T-helper 17 cell (primary cell): ENCODE data around the gene KLHL24. TPM values are rescaled to one million over a fixed set of nuclear protein-coding genes. Genes with fewer than 3 reads are reported as not detected.
A peak's percentile ranks its signal among the peaks of the same experiment; 100 is the strongest.
"Not testable (repeated sequence)": the region's sequence is repeated elsewhere in the genome, so short reads cannot be mapped to it uniquely, and the experiment has no call there.

Experiments
- ATAC-seq: fragments of 150-1000 bp; cut with Tn5 transposase; 2 replicates; pipeline ENCODE4 v1.10.0; 2021; ENCODE audit warnings: mild to moderate bottlenecking, moderate library complexity
- DNase-seq, 3 donors: peaks; one replicate each; pipeline versions ENCODE4 v3.0.0 to v3.0.0-alpha.2; 2020 to 2021
- H3K9me3 ChIP-seq: one replicate; pipeline ENCODE4 v1.7.0; 2013; ENCODE audit warnings: low read length, mild to moderate bottlenecking; ENCODE audit not compliant: control insufficient read depth, poor library complexity, severe bottlenecking
- H3K27ac Mint-ChIP-seq: one replicate; pipeline ENCODE4 v1.8.0; 2022; ENCODE audit warnings: mild to moderate bottlenecking, moderate library complexity, mixed read lengths
- H3K27me3 Mint-ChIP-seq: one replicate; pipeline ENCODE4 v1.8.0; 2022; ENCODE audit warnings: mixed read lengths
- H3K36me3 Mint-ChIP-seq: one replicate; pipeline ENCODE4 v1.8.0; 2022; ENCODE audit warnings: low read depth, mixed read lengths
- H3K4me1 Mint-ChIP-seq: one replicate; pipeline ENCODE4 v1.8.0; 2022; ENCODE audit warnings: mild to moderate bottlenecking, mixed read lengths
- H3K4me3 Mint-ChIP-seq: one replicate; pipeline ENCODE4 v1.8.0; 2022; ENCODE audit warnings: mild to moderate bottlenecking, moderate library complexity, mixed read lengths
- total RNA-seq, 4 donors: library from RNA in 2 of 4; stranded (reverse) in 2 of 4; gene quantifications; one replicate each; pipeline ENCODE4 v1.2.3 and lab custom pipeline; 2022 to 2026

KLHL24 gene, protein sequence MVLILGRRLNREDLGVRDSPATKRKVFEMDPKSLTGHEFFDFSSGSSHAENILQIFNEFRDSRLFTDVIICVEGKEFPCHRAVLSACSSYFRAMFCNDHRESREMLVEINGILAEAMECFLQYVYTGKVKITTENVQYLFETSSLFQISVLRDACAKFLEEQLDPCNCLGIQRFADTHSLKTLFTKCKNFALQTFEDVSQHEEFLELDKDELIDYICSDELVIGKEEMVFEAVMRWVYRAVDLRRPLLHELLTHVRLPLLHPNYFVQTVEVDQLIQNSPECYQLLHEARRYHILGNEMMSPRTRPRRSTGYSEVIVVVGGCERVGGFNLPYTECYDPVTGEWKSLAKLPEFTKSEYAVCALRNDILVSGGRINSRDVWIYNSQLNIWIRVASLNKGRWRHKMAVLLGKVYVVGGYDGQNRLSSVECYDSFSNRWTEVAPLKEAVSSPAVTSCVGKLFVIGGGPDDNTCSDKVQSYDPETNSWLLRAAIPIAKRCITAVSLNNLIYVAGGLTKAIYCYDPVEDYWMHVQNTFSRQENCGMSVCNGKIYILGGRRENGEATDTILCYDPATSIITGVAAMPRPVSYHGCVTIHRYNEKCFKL
- total RNA-seq (100 to 1,000 TPM; 120 to 143 TPM), total RNA-seq (lab: John Stamatoyannopoulos, UW) (132 to 158 reads per million in 2 donors)

DNA sequence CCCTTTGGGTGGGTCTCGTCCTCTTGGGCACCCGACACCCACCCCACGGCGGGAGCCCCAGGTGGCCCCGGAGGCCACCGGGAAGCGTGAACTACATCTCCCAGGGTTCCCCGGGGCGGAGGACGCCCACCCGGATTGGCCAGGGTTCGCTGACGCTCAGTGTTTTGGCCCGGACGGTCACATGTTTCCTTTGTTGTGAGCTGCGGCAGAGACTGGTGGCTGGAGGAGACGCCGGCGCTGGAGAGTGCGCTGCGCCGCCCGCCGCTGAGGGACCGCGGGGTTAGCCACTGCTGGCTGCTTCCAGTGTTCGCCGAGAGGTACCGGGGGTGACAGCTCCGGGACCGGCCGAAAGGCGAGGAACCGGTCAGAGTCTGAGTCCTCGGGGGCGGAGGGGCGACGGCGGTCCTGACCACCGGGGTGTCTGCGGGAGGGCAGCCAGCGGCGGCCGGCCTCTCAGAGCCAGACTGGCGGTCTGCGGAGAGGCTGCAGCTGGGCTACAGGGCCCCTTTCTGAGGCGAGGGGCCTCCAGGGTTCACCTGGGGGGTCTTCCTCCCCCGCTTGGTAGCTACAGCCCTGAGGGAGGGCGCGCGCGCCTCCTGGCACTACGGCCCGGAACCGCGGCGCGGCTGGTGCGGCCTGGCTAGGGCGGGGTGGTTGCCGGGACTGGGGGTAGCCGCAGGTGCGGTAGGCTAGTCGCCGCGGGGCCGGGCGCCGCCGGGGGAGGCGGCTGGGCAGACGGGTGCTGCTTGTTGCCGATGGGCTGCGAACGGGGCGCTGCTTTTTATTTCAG is at the start of gene KLHL24:
Gene KLHL24 (plus strand): TSS at position 193 of the 790 bp plus-strand sequence. CDS start 14,734 bp downstream, outside the sequence.
- Mint-ChIP-seq H3K27me3 (no peaks in the 10 kb centered on the region), H3K36me3 (no peaks in the 10 kb centered on the region), H3K4me3 (peak within 1 kb of the TSS; percentile 97), H3K27ac (peak within 1 kb of the TSS; percentile 90), H3K4me1 (peaks cover 16% of the 10 kb centered on the region)
- ATAC-seq = peak; percentile 81
- H3K9me3 ChIP-seq = no peaks in the 10 kb centered on the region
- peak; percentile 80 to 83 (median 83) for DNase-seq

DNA sequence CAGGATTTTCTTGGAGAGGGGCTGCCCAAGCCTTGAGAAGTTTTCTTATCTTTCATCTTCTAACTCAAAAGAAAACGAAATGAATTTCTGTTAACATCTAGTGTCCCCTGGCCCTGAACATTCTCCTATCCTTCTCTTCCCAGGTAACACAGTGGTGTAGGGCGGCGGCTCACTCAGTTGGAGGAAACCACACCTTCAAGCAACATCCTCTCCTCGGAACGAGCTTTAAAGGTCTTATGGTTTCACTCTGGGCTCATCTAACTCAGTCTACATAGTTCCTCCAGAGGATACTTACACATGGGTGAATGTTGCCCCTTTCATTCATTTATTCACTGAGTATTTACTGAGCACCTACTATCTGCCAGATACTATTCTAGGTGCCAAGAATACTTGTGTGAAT is 48.9 kb upstream of the KLHL24 start:
- Mint-ChIP-seq H3K36me3 (peaks cover under 1% of the 10 kb centered on the region), H3K27ac (peak overlapping the region; percentile 88), H3K4me3 (peak overlapping the region; percentile 49), H3K27me3 (no peaks in the 10 kb centered on the region), H3K4me1 (peaks cover 37% of the 10 kb centered on the region)
- no peaks in the 10 kb centered on the region for H3K9me3 ChIP-seq
- DNase-seq (no peak), ATAC-seq (peak; percentile 83)

DNA sequence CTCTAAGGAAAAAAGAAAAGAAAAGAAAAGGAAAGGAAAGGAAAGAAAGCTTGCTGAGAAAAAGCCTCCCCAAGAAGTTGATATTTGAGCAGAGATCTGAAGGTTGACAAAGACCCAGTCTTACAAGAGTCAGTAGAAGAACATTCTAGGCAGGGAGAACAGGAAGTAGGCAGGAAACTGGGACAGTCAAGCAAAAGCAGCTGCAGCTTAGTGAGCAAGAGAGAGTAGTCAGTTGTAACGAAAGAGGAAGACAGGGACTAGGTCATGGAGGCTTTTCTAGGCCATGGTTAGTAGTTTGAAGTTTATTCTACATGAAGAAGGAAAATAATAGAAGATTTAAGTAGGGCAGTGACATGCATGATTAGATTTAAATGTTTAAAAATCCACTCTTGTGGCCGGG is 48.1 kb upstream of the KLHL24 start:
- Mint-ChIP-seq H3K27me3 (no peaks in the 10 kb centered on the region), H3K36me3 (no peaks in the 10 kb centered on the region), H3K4me1 (peaks cover 45% of the 10 kb centered on the region), H3K27ac (peak overlapping the region; percentile 88), H3K4me3 (peak overlapping the region; percentile 49)
- DNase-seq (no peak), ATAC-seq (peak; percentile 64)
- no peaks in the 10 kb centered on the region for H3K9me3 ChIP-seq

DNA sequence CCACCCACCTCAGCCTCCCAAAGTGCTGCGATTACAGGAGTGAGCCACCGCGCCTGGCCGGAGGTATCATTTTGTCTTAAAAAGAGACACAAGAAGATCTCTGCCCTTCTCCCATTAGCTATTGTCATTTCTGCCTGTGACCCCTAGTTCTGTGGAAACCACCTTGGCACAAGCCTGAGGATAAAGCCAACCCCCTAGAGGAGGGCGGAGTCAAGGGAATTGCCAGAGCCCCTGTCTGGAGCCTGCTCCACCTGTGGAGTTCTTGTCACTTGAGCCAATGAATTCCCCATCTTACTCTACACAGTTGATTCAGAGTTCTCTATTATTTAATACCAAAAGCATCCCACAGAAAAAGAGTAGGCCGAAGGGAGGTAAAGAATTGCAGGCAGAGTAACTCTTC is 45.0 kb upstream of the KLHL24 start:
- ATAC-seq (no peak), DNase-seq (no peak)
- no peak overlapping the region for H3K4me3 Mint-ChIP-seq
- no peaks in the 10 kb centered on the region for H3K36me3 Mint-ChIP-seq
- H3K9me3 ChIP-seq = no peaks in the 10 kb centered on the region
- H3K27ac Mint-ChIP-seq = peak overlapping the region; percentile 75
- H3K4me1 Mint-ChIP-seq = peaks cover 41% of the 10 kb centered on the region
- H3K27me3 Mint-ChIP-seq = no peaks in the 10 kb centered on the region

DNA sequence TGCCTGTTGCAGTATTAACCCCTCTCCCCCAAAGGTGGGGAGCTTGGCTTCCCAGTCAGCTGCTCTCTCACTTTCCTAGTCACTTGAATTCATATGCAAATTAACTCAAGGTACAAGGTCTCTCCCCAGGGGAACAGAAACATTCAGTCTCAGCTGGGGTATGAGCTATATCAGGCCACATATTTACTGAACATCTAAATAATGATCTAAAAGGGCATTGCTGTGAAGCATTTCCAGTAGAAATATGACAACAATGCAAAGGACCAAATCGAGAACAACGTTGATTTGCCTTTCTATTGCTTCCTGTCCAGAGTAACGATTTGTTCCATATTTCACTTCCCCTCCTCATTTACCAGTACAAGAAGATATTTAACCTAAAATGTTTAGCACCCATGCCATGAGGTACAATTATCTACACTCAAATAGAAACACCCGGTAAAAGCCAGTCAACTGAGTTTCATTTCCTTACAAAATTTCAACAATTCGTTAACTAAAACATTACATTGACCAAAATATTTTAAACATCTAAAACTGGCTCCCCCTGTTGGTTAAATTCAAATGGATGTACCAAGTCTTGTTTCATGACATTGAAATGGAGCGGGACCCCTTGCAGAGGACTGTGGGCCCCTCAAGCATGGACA is 43.4 kb upstream of the KLHL24 start:
- H3K4me1 Mint-ChIP-seq = peaks cover 30% of the 10 kb centered on the region
- DNase-seq = no peak
- H3K27ac Mint-ChIP-seq = peak overlapping the region; percentile 90
- H3K27me3 Mint-ChIP-seq = no peaks in the 10 kb centered on the region
- H3K36me3 Mint-ChIP-seq = no peaks in the 10 kb centered on the region
- H3K9me3 ChIP-seq = no peaks in the 10 kb centered on the region
- H3K4me3 Mint-ChIP-seq = peak overlapping the region; percentile 76
- peak; percentile 42 for ATAC-seq

DNA sequence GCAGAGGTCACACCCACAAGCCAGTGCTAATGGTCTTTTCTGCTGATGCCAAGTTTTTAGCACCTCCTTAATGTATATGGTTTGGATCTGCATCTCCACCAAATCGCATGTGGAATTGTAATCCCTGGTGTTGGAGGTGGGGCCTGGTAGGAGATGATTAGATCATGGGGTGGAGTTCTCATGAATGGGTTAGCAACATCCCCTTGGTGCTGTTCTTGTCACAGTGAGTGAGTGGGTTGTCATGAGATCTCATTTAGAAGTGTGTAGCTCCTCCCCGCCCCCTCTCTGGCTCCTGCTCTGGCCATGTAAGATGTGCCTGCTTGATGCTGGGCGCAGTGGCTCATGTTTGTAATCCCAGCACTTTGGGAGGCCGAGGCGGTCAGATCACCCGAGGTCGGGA is 42.6 kb upstream of the KLHL24 start:
- Mint-ChIP-seq H3K4me3 (no peak overlapping the region), H3K36me3 (no peaks in the 10 kb centered on the region), H3K27me3 (no peaks in the 10 kb centered on the region), H3K4me1 (peaks cover 25% of the 10 kb centered on the region), H3K27ac (no peak overlapping the region)
- no peaks in the 10 kb centered on the region for H3K9me3 ChIP-seq
- DNase-seq (no peak), ATAC-seq (no peak)

DNA sequence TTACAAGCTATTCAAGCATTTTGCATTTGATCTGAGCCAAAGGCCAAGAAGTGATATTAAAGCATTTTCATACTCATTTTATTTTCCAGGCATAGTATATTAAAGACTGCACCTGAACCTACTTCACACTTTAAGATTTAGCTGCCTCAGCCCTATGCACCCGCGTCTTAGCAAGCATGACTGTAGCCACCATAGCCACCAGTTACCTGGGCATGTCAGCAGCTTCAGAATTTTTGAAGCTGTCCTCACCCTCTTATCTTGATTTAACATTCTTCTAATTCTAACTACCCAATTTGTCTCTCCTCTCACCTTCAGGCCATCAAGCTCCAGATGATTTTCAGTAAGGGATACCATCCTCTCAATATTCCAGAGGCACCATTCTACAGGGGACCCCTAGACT is 40.8 kb upstream of the KLHL24 start:
- DNase-seq (no peak), ATAC-seq (no peak)
- H3K36me3 Mint-ChIP-seq = no peaks in the 10 kb centered on the region

DNA sequence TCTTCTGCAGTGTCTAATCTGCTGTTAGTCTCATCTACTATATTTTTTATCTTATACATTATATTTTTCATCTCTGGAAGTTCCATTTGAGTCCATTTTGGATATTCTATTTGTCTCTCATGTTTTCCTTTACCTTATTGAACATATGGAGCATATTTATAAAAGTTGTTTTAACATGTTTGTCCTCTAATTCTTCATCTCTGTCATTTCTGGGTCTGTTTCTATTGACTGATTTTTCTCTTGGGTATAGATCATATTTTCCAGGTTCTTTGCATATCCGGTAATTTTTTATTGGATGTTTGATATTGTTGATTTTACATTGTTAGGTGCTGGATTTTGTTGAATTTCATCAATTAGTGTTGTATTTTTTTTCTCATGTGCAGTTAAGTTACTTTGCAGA is 37.5 kb upstream of the KLHL24 start:
- peaks cover 2% of the 10 kb centered on the region for H3K36me3 Mint-ChIP-seq
- H3K9me3 ChIP-seq = no peaks in the 10 kb centered on the region
- H3K27ac Mint-ChIP-seq = no peak overlapping the region
- ATAC-seq = no peak
- no peak for DNase-seq
- no peaks in the 10 kb centered on the region for H3K27me3 Mint-ChIP-seq
- H3K4me1 Mint-ChIP-seq = peaks cover 2% of the 10 kb centered on the region
- H3K4me3 Mint-ChIP-seq = no peak overlapping the region

More for the DNA sequence above, 40.8 kb upstream of the KLHL24 start:
- Mint-ChIP-seq H3K4me3 (no peak overlapping the region), H3K4me1 (peaks cover 12% of the 10 kb centered on the region), H3K27ac (peak overlapping the region; percentile 65), H3K27me3 (no peaks in the 10 kb centered on the region)
- no peaks in the 10 kb centered on the region for H3K9me3 ChIP-seq

DNA sequence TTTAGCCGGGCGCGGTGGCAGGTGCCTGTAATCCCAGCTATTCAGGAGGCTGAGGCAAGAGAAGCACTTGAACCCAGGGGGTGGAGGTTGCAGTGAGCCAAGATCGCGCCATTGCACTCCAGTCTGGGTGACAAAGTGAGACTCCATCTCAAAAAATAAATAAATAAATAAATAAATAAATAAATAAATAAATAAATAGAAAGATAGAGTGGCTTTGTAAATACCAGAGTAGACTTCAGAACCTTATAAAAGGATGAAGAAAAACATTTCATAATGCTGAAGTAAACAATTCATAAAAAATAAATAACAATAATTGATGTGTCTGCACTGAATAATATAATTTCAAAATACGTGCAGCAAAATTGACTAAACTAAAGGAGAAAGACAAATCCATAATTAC is 24.1 kb upstream of the KLHL24 start:
- peaks cover 13% of the 10 kb centered on the region for H3K27me3 Mint-ChIP-seq
- not testable (repeated sequence) for H3K27ac Mint-ChIP-seq, ATAC-seq, DNase-seq, H3K36me3 Mint-ChIP-seq, H3K4me3 Mint-ChIP-seq, H3K4me1 Mint-ChIP-seq, H3K9me3 ChIP-seq

DNA sequence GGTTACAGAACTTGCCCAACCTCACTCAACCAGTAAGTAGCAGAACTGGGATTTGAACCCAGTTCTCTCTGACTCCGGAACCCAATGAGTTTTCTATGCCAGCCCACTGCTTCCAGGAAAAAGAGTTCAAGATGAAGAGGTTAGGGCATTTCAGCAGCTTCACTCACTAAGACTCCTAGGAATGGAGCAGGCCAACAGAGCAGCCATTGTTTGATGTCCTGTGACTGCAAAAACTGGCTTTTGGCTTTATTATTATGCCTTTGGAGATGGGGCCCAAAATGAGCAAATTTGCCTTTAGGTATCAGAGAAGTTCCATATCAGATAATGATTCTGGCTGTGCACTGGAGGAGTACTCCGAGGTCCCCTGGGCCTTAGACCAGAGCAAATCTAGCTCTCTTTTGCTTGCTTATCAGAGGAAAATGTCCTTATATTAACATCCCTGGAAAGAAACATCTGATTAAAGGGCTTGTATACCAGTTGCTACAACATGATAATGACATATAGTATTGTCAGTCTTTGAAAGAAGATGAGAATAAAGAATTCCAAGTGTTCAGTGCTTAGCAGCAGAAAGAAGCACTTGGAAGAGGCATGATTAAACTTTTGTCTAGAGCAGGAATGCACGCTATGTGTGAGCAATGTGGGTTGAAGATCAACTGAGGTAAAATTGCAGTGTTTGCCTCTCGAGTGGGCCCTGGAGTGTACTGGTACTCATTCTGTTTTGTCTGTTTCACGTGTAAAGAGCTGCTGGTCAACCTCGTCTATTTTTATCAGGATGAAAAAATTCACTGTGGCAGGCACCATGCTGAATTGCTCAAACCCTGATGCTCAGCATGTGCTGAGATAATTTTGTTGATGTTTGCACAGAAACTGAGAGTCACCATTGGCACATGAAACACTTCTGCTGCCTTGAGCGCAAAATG is 21.8 kb upstream of the KLHL24 start:
- no peak for DNase-seq
- peaks cover 13% of the 10 kb centered on the region for H3K27me3 Mint-ChIP-seq
- no peaks in the 10 kb centered on the region for H3K4me1 Mint-ChIP-seq
- no peaks in the 10 kb centered on the region for H3K9me3 ChIP-seq
- H3K27ac Mint-ChIP-seq = no peak overlapping the region
- no peak for ATAC-seq
- H3K36me3 Mint-ChIP-seq = no peaks in the 10 kb centered on the region
- no peak overlapping the region for H3K4me3 Mint-ChIP-seq

DNA sequence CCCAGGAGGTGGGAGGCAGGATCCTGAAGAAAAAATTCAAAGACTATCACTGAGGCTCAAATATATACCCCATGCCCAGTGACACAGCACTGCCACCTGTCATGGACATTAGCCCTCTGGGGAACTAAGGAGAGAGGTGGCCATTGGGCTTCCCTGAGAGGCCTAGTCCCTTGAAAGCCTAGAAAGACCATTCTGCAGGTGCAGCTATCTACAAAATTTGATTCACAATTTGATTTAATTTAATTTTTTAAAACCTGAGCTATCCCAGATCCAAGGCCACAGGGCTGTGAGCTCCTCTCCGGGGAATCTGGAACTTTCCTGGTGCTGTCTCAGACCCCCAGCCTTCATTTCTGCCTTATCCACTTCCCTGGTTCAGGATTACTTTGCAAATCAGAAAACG is 16.9 kb upstream of the KLHL24 start:
- H3K4me1 Mint-ChIP-seq = no peaks in the 10 kb centered on the region
- ATAC-seq (no peak), DNase-seq (no peak)
- no peak overlapping the region for H3K4me3 Mint-ChIP-seq
- no peaks in the 10 kb centered on the region for H3K9me3 ChIP-seq
- no peaks in the 10 kb centered on the region for H3K36me3 Mint-ChIP-seq
- no peak overlapping the region for H3K27ac Mint-ChIP-seq
- peaks cover 10% of the 10 kb centered on the region for H3K27me3 Mint-ChIP-seq

DNA sequence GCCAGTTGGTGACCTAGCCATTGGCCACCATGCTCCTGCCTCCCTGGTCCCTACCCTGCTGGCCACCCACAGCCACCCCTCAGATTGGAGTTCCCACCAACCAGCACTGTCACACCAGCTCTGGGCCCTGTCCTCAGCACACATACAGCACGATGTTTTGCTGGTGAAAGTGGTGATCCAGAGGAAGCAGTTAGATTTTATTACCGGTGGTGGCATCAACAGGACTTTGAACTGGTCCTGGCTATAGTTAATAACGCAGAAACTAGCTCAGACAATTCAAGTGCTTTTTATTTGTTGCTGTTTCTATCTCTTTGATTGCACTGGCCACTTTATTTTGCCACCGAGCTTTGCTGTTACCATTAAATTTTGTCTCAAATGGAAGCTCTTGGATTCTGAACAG is 16.4 kb upstream of the KLHL24 start:
- no peaks in the 10 kb centered on the region for H3K36me3 Mint-ChIP-seq
- H3K4me3 Mint-ChIP-seq = no peak overlapping the region
- H3K4me1 Mint-ChIP-seq = no peaks in the 10 kb centered on the region
- peaks cover 5% of the 10 kb centered on the region for H3K27me3 Mint-ChIP-seq
- no peak for DNase-seq
- H3K9me3 ChIP-seq = no peaks in the 10 kb centered on the region
- no peak for ATAC-seq
- no peak overlapping the region for H3K27ac Mint-ChIP-seq
